HG03442 (cell line): ENCODE data around the gene NRL.

Experiments used
- ATAC-seq: cut with Tn5 transposase; IDR thresholded peaks from one replicate; pipeline ENCODE4 v1.9.1; 2021; ENCODE audit warnings: mild to moderate bottlenecking, moderate library complexity; ENCODE audit not compliant: unreplicated experiment

Gene NRL

DNA sequence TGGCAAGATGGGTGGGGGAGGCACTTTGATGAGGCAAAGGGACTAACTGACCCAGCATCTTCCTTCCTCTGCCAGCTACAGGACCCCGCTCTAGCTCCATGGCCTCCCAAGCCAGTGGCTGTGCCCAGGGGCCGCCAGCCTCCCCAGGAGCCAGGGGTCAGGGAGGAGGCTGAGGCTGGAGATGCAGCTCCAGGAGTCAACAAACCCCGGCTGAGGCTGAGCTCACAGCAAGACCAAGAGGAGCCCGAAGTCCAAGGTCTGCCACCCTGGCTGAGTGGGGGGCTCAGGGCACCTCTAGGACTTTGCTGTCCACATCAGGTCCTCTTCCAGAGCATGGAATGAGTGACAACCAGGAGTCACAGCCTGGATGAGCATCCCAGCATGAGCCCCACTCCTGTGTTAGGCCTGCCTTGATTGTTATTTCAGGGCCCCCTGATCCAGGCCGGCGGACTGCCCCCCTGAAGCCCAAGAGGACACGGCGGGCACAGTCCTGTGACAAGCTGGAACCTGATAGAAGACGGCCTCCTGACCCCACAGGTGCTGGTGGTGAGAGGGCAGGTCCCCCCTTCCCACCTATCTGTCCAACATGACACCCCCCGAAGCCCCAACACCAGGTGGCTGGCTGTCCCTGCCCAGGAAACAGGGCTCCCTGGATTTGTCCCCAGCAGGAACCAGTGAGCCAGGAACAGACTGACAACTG, 45.9 kb downstream of the NRL start:
- ATAC-seq = no peak

DNA sequence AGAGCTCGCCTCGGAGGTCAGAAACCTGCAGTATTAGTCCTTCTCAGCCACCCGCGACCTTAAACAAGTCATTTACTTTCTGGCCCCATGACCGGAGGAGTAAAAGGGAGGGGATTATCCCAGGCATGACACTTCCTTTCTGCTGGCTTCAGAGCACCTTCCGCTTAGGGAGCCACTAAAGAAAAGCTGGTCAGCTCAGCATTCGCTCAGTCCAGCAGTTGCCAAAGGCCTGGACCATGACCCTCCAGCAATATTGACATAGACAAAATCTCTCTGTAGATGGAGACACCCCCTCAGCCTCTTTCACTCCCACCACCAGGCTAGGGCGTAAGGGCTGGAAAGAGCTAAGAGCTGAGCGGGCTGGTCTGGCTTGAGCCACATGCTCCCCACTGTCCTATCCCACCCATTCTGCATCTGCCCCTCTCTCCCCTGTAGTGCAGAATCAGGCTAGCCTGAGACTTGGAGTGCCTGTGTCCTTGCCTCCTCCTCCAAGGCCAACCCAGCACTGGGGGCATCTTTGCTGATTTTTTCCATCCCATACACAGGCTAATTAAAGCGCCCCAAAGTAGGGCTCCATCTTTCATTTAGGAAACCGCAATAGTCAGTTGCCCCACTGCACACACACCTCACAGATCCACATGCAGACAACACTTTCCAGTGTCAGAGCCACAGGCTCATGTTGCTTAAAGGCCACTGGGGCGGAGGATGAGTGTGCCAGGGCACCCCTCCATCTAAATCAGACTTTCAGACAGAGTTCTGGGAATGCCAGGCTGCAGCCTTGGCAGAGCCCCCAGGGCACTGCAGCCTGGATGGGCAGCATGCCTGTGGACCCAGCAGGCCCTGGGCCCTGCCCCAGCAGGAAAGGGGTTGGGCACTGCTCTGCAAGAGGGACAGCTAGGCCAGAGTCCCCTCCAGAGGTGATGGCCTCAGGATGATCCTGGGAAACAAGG, 47.3 kb downstream of the NRL start:
- ATAC-seq = no peak

DNA sequence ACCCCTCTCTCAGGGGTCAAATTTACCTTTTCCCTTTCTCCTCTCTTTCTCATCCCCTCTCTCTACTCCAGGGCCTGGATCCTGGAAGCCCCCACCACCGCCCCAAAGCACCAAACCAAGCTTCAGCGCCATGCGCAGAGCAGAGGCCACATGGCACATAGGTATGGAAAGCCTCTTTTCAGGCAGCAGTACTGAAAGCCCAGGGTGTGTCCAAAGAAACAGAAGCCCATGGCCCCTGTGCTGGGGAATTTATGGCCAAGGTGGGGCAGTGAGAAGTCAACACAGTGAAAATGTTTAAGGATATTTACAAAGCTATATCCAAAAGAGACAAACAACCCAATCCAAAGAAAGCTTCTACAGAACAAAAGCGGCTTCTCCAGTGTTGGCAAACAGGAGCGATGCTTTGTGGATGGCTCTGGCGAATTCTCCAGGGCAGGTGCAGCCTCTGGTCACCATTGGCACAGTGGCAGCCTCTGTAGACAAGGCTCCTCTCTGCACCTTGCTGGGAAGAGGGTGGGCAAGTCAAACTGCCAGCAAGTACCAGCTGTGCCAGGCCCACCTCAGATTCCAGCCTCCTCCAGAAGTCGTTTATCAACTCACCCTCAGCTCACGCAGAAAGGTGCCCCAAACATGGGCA, 48.1 kb downstream of the NRL start:
- ATAC-seq = no peak

DNA sequence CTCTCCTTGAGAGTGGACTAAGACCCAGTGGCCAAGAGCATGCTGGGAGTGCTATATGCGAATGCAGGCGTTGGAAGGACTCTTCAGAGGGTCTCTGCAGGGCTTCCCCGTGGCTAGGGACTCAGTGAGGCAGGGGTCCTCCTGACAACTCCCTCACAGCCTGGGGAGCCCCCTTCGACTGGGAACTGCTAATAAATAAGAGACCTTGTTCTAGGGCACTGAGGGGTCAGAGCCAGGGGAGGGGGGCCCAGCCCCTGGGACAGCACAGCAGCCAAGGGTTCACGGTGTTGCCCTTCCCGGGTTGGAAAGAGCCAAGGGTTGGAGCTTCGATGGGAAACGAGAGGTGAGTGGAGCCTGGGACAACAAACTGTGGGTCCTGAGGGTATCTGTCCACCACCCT, 49.3 kb downstream of the NRL start:
- ATAC-seq = no peak

DNA sequence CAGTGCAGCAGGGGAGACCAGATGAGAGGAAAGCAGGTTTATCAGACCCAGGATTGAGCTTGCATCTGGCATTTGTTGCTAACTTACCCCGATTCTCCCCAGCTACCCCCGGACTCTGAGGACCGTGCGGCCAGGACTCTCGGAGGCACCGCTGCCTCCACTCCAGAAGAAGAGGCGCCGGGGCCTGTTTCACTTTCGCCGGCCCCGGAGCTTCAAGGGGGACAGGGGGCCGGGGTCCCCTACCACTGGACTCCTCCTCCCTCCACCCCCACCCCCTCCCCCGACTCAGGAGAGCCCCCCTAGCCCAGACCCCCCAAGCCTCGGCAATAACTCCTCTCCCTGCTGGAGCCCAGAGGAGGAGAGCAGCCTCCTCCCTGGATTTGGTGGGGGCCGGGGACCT, 49.9 kb downstream of the NRL start:
- ATAC-seq = no peak

DNA sequence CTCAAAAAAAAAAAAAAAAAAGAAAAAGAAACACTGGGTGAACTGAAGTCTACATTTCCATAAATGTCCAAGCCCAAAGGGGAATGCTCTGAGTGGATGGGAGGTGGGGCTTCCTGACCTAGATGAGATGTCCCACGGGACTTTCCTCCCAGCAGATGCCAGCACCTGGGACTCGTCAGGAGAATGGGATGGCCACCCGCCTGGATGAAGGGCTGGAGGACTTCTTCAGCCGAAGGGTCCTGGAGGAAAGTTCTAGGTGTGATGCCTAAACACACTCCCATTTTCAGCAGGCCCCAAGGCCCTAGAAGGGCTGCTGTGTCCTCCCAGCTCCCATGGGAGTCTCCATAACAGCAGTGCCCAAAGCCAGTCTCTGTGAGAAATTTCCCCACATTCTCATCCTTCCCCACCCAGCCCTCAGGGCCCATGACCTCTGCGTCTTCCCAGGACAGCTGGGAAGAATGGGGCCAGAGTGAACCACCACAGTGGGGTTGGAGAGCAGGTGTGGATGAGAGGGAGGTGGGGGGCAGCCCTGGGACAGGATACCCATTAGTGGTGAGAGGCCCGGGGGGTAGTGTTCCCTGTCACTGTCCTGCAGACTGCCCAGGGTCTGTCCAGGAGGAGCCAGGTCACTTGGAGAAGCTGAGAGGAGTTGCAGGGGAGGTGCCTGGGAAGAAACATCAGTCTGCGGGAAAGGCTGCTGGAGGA, 50.5 kb downstream of the NRL start:
- no peak for ATAC-seq

DNA sequence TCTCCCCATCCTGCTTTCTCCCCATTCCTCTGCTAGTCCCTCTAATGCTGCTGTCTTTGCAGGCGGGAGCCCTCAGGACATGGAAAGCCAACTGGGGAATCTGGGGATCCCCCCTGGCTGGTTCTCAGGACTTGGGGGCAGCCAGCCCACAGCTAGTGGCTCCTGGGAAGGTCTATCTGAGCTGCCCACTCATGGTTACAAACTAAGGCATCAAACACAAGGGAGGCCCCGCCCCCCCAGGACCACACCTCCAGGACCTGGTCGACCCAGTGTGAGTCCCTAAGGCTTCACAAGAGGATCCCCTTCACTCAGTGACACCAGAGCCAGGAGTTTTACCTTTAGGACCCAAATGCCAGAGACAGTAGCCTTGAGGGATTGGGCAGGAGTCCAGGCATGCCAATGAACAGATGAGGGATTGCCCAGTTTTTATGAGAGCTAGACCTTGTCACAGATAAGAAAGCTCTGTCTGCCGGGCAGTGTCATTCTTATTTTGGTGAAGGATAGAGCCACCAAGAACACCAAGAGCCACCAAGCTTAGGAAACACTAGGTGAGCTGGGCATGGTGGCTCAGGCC, 51.4 kb downstream of the NRL start:
- no peak for ATAC-seq

DNA sequence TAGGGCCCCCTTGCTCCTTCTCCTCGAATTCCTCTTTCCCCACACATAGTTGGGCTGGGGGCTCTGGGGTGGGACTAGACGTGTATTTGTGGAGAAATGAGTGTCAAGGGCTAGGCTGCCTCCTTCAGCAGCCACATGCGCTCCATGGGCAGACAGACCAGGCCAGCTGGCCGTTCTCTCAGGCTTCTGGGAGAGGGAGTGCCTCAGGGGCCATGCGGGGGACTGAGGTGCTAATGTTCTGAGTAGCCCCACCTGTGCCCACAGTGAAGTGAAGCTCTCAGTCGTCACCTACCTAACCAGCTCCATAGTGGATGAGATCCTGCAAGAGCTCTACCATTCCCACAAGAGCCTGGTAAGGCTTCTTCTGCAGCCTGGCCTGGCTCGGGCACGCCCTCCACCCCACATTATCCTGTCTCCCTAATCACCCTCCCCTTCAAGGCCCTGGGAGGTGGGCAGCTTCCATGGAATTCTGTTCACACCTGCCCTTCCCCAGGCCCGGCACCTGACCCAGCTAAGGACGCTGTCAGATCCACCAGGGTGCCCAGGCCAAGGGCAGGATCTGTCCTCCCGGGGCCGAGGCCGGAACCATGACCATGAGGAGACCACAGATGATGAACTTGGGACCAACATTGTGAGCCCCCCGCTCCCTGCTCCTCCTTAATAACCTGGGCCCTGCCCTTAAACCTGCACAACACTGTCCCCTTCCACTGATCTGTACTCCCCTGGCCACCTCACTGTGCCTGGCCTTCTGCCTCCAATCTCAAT, 52.4 kb downstream of the NRL start:
- ATAC-seq = no peak

DNA sequence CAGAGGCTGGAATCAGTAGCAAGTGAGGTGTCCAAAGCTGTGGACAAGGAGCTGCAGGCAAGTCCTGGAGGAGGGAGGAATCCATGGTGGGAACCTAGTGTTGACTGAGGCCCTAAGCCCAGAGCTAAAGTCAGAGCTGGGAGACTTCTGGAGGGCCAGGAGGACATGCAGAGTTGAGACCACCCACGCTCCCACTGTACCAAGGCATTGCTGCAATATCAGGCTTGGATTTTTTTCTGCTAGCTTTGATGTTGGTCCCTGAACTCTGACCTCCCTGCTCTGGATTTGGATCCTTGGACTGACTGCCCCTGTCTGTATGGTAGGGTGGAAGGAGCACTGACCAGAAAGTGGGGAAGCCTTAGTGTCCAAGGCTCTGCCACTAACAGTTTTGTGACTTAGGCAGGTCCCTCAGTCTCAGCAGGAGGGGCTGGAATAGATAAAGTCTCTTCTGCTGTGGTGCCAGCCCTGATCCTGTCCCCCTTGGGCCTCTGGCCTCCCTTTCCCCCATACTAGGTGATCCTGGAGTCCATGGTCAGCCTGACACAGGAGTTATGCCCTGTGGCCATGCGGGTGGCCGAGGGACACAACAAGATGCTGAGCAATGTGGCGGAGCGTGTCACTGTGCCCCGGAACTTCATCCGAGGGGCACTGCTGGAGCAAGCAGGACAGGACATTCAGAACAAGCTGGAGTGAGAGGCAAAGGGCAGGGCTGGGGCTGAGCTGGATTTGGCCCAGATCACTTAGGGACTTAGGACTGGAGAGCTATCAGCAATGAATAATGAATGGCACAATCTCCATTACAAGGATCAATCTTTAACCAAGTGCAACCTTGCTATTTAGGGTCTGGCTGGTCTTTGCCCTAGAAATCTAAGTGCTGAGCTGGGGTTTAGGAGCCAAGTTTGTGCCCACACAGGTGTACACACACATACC, 53.5 kb downstream of the NRL start:
- ATAC-seq = no peak

DNA sequence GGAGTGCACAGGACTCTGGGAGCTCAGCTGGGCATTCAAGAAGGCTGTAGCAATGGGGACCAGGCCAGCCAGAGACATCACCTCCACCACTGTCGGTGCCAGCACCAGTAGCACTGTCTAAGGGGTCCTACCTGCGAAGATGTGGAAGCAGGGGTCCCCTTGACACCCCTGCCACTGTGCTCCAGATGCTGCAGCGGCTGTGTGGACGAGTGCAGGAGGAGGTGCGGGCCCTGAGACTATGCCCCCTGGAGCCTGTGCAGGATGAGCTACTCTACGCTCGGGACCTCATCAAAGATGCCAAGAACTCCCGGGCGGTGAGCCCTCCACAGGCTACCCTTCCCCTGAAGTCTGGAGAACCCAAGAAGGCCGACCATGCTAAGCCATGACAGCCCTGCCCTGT, 54.3 kb downstream of the NRL start:
- ATAC-seq = no peak

DNA sequence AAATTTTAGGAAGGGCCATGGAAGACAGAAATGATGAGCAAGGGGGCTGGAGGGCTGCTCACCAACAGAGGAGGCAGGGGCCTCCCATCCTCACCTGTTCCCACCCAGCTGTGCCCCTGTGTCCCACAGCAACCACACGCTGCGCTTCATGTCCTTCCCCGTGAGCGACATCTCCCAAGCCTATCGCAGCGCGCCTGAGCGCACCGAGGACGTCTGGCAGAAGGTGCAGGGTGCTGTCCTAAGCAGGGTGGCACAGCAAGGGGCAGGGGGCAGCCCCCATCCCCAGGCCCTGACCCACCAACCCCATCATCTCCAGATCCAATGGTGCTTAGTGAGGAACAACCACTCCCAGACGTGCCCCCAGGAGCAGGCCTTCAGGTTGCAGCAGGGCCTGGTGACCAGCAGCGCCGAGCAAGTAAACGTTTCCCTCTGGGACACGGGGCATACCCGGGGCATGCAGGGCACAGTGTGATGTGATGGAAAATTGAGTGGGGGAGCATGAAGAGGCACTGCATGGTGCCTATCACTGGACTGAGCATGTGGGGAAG, 54.8 kb downstream of the NRL start:
- no peak for ATAC-seq

DNA sequence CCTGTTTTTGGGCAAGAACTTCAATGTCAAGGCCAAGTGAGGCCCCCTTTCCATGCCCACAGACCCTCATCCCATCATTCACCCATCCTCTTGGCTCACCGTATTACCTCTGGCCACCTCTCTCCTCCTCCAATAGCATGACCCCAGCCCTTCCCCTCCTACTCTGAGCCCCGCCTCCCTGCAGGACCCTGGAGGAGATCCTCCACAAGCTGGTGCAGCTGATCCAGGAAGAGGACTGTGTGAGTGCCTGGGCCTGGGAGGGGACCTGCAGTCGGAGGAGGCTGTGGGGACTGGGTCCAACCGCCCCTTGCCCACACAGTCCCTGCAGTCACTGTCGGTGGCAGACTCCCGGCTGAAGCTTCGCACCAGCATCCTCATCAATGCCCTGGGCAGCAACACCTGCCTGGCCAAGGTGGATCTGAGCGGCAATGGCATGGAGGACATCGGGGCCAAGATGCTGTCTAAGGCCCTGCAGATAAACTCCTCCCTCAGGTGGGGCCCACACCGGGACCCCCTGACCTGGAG, 55.7 kb downstream of the NRL start:
- no peak for ATAC-seq

DNA sequence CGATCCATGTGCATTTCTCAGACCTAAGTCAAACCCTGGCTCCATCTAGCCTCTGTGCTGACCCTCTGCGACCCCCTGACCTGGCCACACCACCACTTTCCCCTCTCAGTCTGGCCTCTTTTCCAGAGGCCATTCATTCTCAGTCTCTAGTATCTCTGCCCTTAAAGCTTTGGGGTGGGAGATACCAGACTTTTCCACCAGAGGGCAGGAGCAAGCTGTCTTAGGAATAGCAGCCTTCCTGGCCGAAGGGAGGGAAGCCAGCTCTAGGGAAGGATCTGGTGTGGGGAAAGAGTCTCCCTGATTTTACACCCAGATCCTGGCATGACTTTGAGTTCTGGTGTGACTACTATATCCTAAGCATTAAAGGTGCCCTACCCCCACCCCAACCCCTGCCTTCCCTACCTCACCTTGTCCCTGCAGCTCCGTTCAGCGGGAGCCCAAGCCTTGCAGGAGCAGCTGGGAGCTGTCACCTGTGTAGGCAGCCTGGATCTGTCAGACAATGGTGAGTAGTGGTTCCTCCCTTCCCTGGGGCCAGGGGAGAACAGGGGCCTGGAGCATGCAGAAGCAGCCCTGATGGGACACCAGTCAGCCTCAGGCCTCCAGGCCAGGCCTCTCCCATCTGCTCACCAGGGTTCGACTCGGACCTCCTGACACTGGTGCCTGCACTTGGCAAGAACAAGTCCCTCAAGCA, 56.3 kb downstream of the NRL start:
- peak; percentile 61 for ATAC-seq

DNA sequence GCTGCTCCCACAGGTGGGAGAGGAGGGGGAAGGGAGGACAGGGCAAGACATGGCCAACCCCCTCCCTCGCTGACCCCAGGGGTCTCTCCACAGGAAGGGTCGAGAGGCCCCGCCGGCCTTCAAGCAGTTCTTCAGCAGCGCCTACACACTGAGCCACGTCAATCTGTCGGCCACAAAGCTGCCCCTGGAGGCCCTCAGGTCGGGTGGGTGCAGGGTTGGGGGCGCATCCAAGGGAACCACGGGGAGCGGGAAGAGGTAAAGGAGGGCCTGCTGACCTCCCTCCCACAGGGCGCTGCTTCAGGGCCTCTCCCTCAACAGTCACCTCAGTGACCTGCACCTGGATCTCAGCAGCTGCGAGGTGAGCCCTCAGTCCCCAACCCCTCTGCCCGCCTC, 56.9 kb downstream of the NRL start:
- no peak for ATAC-seq

DNA sequence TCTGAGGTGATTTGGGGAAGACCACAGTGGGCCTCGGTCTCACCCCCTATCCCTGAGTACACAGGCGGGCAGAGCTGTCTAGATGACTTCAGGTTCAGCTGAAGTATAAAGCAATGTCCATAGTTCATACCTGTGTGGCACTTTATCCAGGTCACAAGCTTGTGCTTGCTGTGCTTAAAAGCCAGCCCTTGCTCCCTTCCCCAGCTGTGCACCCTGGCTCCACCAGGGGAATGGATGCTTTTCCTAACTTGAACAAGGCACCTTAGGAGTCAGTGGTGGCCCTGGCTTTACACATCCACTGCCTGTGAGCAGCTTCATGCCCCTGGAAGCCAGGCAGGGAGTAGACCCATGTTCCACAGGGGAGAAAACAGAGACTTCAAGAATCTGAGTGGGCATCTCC, 57.5 kb downstream of the NRL start:
- ATAC-seq = no peak

DNA sequence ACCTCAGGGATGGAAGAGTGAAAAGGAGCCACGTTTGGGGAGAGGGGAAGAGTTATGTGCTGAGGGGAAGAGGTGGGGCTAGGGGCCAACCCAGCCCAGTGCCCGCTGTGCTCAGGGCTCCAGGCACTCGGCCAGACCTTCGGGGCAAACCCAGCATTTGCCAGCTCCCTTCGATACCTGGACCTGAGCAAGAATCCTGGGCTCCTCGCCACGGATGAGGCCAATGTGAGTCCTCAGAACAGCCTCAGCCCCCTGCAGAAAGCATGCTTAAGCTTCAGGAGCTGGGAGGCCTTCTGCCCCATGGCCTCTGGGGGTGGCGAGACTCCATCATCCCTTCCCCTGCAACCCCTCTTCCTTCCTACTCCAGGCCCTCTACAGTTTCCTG, 58.0 kb downstream of the NRL start:
- no peak for ATAC-seq

DNA sequence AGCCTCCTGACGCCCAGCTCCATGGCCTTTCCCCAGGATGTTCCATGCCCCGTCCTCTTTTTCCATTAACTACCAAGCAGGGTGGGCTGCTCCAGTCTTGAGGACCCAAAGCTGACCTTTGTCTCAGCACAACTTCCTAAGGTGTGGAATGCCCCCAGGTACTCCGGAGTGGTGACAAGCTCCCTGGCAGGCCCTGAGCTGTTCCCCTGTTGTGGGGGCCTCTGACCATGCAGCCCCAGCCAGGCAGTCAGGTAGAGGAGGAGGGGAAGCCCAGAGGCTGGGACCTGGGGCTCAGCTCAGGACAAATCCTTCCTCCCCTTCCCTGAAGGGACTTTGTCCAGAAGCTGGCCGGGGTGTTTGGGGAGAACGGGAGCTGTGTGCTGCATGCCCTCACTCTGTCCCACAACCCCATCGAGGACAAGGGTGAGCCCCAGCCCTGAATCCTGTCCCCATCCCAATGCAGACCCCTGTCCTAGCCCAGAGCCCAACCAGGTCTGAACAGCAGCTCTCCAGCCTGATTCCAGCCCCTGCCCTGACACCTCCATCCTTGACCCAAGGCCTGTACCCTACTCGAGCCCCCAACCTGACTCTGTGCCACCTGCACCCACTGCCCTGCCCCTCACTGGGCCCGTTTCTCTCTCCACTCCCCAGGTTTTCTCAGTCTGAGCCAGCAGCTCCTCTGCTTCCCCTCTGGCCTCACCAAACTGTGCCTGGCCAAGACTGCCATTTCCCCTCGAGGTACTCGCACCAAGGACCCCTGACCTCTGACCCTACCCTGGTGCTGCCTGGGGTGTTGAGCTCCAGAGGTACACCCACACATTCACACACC, 58.6 kb downstream of the NRL start:
- ATAC-seq = no peak
